COLO668 (cell line): ENCODE data around the gene CHERP.
"Not testable (repeated sequence)": the region's sequence is repeated elsewhere in the genome, so short reads cannot be mapped to it uniquely, and the experiment has no call there.

Source experiments
- DNase-seq: peaks from one replicate; lab custom pipeline; 2025; ENCODE audit not compliant: unreplicated experiment; lab: John Stamatoyannopoulos, UW

The CHERP gene

DNA sequence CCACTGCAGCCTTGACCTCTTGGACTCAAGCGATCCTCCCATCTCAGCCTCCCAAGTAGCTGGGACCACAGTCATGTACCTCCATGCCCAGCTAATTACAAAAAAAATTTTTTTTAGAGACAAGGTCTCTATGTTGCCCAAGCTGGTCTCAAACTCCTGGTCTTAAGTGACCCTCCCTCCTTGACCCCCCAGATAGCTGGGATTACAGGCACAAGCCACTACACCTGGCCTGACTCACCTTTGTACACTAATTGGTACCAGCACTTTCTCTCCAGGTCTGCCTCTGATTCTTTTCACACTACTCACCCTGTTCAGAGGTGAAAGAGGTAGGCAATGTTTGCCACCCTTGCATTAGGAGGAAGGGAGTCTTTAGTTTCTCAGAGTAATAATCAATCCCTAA lies 64.9 kb downstream of the CHERP start:
- no peak for DNase-seq

DNA sequence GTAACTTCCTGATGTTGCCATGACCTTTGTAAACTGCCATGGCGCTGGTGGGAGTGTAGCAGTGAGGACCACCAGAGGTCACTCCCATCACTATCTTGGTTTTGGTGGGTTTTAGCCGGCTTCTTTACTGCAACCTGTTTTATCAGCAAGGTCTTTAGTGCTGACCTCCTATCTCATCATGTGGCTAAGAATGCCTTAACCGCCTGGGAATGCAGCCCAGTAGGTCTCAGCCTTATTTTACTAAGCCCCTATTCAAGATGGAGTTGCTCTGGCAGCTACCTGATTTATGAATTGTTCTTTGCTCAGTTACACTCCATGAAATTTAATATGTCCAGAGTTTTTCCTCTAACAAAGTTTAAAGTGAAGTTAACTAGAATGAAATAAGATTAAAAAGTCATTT lies 65.8 kb downstream of the CHERP start:
- DNase-seq: no peak

DNA sequence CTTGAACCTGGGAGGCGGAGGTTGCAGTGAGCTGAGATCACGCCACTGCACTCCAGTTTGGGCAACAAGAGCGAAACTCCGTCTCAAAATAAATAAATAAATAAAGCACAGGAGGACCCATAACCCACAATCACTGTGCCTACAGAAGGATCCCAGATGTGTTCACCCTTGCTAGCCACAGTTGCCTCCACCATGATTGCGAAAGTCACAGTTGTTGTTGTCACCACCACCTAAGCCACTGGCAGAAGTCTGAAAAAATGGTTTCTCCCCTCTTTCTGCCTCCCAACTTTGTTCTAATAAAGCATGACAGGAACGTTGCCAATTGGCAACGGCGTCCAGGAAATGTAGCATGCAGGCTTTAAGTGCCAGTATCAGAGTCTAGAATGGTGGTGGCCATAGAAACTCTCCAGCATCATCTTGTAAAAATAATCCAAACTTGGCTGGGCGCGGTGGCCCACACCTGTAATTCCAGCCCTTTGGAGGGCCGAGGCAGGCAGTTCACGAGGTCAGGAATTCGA lies 68.3 kb downstream of the CHERP start:
- DNase-seq: no peak

DNA sequence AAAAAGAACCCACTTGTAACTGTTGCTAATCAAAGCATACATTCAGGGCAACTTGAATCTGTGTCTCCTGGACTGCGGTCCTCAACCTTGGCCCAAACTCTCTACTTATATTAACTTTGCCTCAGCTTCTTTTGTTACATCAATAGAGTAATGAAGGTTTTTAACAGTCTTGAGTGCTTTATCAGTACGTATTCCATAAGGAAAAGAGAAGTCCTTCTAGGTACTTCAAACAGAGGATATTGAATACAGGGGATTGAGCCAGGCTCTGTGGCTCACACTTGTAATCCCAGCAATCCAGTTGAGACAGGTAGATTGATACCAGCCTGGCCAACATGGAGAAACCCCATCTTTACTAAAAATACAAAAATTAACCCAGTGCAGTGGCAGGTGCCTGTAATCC lies 69.2 kb downstream of the CHERP start:
- no peak for DNase-seq

DNA sequence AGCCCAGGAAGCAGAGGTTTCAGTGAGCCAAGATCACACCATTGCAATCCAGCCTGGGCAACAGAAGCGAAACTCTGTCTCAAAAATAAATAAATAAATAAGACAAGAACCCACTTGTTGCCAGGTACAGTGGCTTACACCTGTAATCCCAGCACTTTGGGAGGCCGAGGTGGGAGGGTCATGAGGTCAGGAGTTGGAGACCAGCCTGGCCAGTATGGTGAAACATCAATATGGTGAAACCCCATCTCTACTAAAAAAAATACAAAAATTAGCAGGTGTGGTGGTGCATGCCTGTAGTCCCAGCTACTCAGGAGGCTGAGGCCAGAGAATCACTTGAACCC lies 69.7 kb downstream of the CHERP start:
- DNase-seq: not testable (repeated sequence)

DNA sequence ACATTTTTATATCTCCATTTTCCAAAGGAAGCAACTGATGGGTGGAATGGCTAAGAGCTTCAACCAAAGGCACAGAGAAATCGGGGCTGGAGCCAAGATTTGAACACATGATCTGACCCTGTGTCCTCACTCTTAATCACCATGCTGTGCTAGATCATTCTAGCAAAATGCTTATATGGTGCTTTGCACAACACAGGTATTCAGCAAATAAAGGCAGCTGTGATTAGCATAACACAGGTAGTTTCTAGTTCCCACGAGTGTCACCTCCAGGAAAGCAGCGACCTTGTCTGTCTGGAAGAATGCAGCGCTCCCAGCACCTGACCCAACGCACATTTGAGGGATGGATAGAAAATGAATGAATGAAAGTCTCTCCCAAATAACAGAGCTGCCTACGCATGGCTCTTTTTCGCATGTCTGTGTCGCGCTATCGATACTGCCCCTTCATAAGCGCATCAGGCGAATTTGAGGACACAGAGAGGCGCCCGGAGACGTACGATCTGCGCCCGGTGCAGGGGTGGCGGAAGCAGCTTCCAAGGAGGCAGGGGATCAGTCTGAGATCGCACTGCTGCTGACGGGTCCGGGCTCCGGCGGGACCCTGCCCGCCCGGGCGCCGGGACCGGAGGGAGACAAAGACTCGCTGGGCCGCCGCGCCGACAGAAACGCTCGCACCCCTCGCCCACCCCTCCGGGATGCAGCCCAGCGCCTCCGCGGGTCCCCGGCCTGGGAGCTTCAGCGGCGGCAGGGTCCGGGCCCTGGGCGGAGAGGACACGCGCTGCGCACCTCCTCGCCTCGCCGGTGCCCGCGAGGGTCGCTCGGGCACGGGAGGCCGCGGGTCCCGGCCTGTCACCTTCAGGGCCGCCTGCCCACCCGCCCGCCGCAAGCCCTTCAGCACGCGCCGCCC lies 71.1 kb downstream of the CHERP start:
- DNase-seq: peak; percentile 32

DNA sequence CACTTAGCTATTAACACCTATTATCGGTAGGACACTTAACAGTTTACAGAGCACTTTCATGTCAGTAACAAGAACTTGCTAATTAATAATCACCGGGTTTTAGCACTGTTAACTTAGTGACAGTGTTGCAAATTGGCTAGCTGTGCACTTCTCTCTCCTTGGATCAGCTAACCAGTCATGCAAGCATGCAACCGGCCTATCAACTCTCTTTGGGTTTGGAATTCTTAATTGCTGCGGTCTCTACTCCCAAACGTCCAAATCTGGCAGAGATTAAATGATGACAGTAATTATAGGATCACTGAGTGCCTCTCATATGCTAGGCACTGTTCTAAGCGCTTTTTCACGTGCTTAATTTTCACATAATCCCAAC lies 71.7 kb downstream of the CHERP start:
- no peak for DNase-seq
